CD14-positive monocyte (primary cell): ENCODE measurements around the gene CFAP107. TPM values are rescaled to one million over a fixed set of nuclear protein-coding genes. Genes with fewer than 3 reads are reported as not detected.
"Not testable (repeated sequence)": the region's sequence is repeated elsewhere in the genome, so short reads cannot be mapped to it uniquely, and the experiment has no call there.

ENCODE experiments used
- DNase-seq, 3 donors: peaks; one replicate each; pipeline ENCODE4 v3.0.0-alpha.2; 2011 to 2022
- H2AFZ ChIP-seq: 2 replicates; pipeline ENCODE4 v1.6.0; 2012; ENCODE audit warnings: mild to moderate bottlenecking, low read depth, low read length, inconsistent platforms; ENCODE audit not compliant: insufficient read depth, poor library complexity, severe bottlenecking
- H3K27ac ChIP-seq, 2 donors: 1 replicate in 1 of 2; 2 replicates in 1 of 2; pipeline ENCODE4 v1.5.1; 2012 to 2013; ENCODE audit warnings: low read length in 2 of 2, control low read depth in 1 of 2, inconsistent platforms in 1 of 2, low read depth in 1 of 2, mild to moderate bottlenecking in 1 of 2
- H3K27me3 ChIP-seq, 2 donors: one replicate each; pipeline versions ENCODE4 v1.6.0 to v1.6.1; 2011 to 2013; ENCODE audit warnings: low read length in 2 of 2; ENCODE audit not compliant: control insufficient read depth in 2 of 2, insufficient read depth in 2 of 2
- H3K36me3 ChIP-seq, 2 donors: replicated peaks in 1 of 2; 1 replicate in 1 of 2; 2 replicates in 1 of 2; pipeline versions ENCODE4 v1.5.1 to v1.6.1; 2012 to 2013; ENCODE audit warnings: low read length in 2 of 2, control low read depth in 1 of 2, inconsistent platforms in 1 of 2, mild to moderate bottlenecking in 1 of 2; ENCODE audit not compliant: insufficient read depth in 2 of 2, control insufficient read depth in 1 of 2
- H3K4me1 ChIP-seq, 2 donors: 1 replicate in 1 of 2; 2 replicates in 1 of 2; pipeline versions ENCODE4 v1.5.1 to v1.6.1; 2012 to 2013; ENCODE audit warnings: low read length in 2 of 2, control low read depth in 1 of 2, inconsistent platforms in 1 of 2, mild to moderate bottlenecking in 1 of 2, moderate library complexity in 1 of 2; ENCODE audit not compliant: insufficient read depth in 2 of 2, control insufficient read depth in 1 of 2
- H3K4me2 ChIP-seq: replicated peaks from 2 replicates; pipeline ENCODE3; 2012; ENCODE audit warnings: low read length, moderate library complexity, mild to moderate bottlenecking; ENCODE audit not compliant: poor library complexity, severe bottlenecking; ENCODE audit errors: extremely low read depth
- H3K4me3 ChIP-seq, 3 experiments: fragments of 200-600 bp in 1 of 3; sonication (generic) in 1 of 3; replicated peaks in 1 of 3; 1 replicate in 2 of 3; 2 replicates in 1 of 3; pipeline ENCODE4 v1.5.1; 2011 to 2013; ENCODE audit warnings: low read length in 3 of 3, mild to moderate bottlenecking in 3 of 3, control low read depth in 2 of 3, low read depth in 2 of 3, inconsistent platforms in 1 of 3, moderate library complexity in 1 of 3
- H3K79me2 ChIP-seq: 2 replicates; pipeline ENCODE4 v1.6.0; 2012; ENCODE audit warnings: mild to moderate bottlenecking, control low read depth, inconsistent platforms, low read length, moderate library complexity; ENCODE audit not compliant: insufficient read depth
- H3K9ac ChIP-seq: 2 replicates; pipeline ENCODE4 v1.6.0; 2017; ENCODE audit warnings: low read length, mild to moderate bottlenecking; ENCODE audit not compliant: insufficient read depth, poor library complexity, severe bottlenecking
- H3K9me3 ChIP-seq, 2 donors: replicated peaks in 1 of 2; 1 replicate in 1 of 2; 2 replicates in 1 of 2; pipeline versions ENCODE4 v1.5.1 to v1.6.1; 2012 to 2013; ENCODE audit warnings: low read length in 2 of 2, control low read depth in 1 of 2; ENCODE audit not compliant: control insufficient read depth in 1 of 2, insufficient read depth in 1 of 2
- H4K20me1 ChIP-seq: 2 replicates; pipeline ENCODE4 v1.6.0; 2012; ENCODE audit warnings: mild to moderate bottlenecking, low read length, control low read depth, moderate library complexity; ENCODE audit not compliant: insufficient read depth
- H3K27ac Mint-ChIP-seq, 7 donors: one replicate each; pipeline ENCODE4 v1.8.0; 2020; ENCODE audit warnings: mild to moderate bottlenecking in 7 of 7, mixed read lengths in 7 of 7, moderate library complexity in 6 of 7, inconsistent platforms in 2 of 7
- H3K27me3 Mint-ChIP-seq, 3 donors: one replicate each; pipeline ENCODE4 v1.8.0; 2021 to 2022; ENCODE audit warnings: low read depth in 3 of 3, mild to moderate bottlenecking in 3 of 3, mixed read lengths in 3 of 3, moderate library complexity in 3 of 3, inconsistent platforms in 1 of 3
- H3K36me3 Mint-ChIP-seq, 2 donors: one replicate each; pipeline ENCODE4 v1.8.0; 2020; ENCODE audit warnings: mixed read lengths in 2 of 2, inconsistent platforms in 1 of 2, mild to moderate bottlenecking in 1 of 2
- H3K4me1 Mint-ChIP-seq: one replicate; pipeline ENCODE4 v1.8.0; 2020; ENCODE audit warnings: mild to moderate bottlenecking, mixed read lengths
- H3K4me3 Mint-ChIP-seq, 2 donors: one replicate each; pipeline ENCODE4 v1.8.0; 2020; ENCODE audit warnings: mild to moderate bottlenecking in 2 of 2, mixed read lengths in 2 of 2, moderate library complexity in 1 of 2
- H3K9me3 Mint-ChIP-seq, 7 donors: one replicate each; pipeline ENCODE4 v1.8.0; 2020 to 2022; ENCODE audit warnings: mixed read lengths in 7 of 7, mild to moderate bottlenecking in 6 of 7, moderate library complexity in 6 of 7, inconsistent platforms in 2 of 7
- WGBS: methylation state at CpG from one replicate; pipeline ENCODE4 v1.1.5; 2013; ENCODE audit warnings: missing lambda C conversion rate; ENCODE audit not compliant: insufficient coverage; 5-methylcytosine and 5-hydroxymethylcytosine counted together
- intact Hi-C, 2 donors: fragments of 100-400 bp; cut with micrococcal nuclease; formaldehyde crosslinking; loops; one replicate each; pipeline versions ENCODE4 v1.15.0 to v1.15.1; 2023
- polyA plus RNA-seq, 3 donors: library from polyadenylated mRNA; depleted of rRNA in 1 of 3; unstranded in 2 of 3; stranded (reverse) in 1 of 3; fragments of 300-500 nt in 2 of 3; fragments of >200 nt in 1 of 3; fragmentation: Illumina TruSeq in 2 of 3; gene quantifications; 1 replicate in 2 of 3; 2 replicates in 1 of 3; pipeline ENCODE4 v1.2.3, GENCODE V29; 2012 to 2021
- TF ChIP-seq, protein P1 (sequence below): fragments of 200-600 bp; IDR thresholded peaks from one replicate; pipeline ENCODE4 v1.8.0; 2022; ENCODE audit warnings: antibody characterized with exemption, mild to moderate bottlenecking

The CFAP107 gene
- polyA plus RNA-seq, 3 donors: not detected

DNA sequence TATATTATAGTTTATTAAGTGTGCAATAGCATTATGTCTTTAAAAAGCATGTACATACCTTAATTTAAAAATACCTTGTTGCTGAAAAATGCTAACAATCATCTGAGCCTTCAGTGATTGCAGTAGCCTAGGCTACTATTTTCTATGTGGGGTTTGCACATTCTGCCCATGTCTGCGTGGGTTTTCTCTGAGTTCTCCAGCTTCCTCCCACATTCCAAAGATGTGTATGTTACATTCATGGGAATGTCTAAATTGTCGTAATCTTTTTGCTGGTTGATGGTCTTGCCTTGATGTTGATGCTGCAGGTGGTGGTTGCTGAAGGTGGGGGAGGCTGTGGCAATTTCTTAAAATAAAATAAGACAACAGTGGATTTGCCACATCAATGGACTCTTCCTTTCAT lies 17.6 kb upstream of the CFAP107 start:
- Mint-ChIP-seq H3K27ac (no peak overlapping the region), H3K9me3 (peaks cover 4 to 30% (median 22%) of the 10 kb centered on the region in 7 donors)
- no peak overlapping the region for H3K9ac ChIP-seq

DNA sequence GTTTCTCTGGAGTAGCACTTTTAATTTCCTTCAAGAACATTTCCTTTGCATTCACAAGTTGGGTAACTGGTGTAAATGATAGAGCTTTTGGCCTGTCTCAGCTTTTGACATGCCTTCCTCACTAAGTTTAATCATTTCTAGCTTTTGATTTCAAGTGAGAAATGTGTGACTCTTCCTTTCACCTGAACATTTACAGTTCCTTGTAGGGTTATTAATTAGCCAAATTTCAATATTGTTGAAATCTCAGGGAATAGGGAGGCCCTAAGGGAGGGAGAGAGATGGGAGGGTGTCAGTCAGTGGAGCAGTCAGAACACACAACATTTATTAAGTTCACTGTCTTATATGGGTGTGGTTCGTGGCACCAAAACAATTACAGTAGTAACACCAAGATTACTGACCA lies 15.8 kb upstream of the CFAP107 start:
- no peaks in the 10 kb centered on the region for H3K36me3 Mint-ChIP-seq
- intact Hi-C loops: no loop called here
- peaks cover 4 to 32% (median 24%) of the 10 kb centered on the region in 7 donors for H3K9me3 Mint-ChIP-seq
- peaks cover 11 to 15% (median 13%) of the 10 kb centered on the region in 3 donors for H3K27me3 Mint-ChIP-seq
- H3K79me2 ChIP-seq: no peaks in the 10 kb centered on the region
- peaks cover 0 to 6% of the 10 kb centered on the region in 2 donors for H3K9me3 ChIP-seq
- H3K27me3 ChIP-seq: no peaks in the 10 kb centered on the region
- TF ChIP-seq, protein P1, sequence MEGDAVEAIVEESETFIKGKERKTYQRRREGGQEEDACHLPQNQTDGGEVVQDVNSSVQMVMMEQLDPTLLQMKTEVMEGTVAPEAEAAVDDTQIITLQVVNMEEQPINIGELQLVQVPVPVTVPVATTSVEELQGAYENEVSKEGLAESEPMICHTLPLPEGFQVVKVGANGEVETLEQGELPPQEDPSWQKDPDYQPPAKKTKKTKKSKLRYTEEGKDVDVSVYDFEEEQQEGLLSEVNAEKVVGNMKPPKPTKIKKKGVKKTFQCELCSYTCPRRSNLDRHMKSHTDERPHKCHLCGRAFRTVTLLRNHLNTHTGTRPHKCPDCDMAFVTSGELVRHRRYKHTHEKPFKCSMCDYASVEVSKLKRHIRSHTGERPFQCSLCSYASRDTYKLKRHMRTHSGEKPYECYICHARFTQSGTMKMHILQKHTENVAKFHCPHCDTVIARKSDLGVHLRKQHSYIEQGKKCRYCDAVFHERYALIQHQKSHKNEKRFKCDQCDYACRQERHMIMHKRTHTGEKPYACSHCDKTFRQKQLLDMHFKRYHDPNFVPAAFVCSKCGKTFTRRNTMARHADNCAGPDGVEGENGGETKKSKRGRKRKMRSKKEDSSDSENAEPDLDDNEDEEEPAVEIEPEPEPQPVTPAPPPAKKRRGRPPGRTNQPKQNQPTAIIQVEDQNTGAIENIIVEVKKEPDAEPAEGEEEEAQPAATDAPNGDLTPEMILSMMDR: no peak
- H3K4me2 ChIP-seq: no peak overlapping the region
- no peak for DNase-seq
- H3K4me3 Mint-ChIP-seq: no peak overlapping the region
- no peak overlapping the region for H2AFZ ChIP-seq
- no peaks in the 10 kb centered on the region for H3K4me1 Mint-ChIP-seq
- no peak overlapping the region for H3K27ac ChIP-seq
- H4K20me1 ChIP-seq: no peaks in the 10 kb centered on the region
- no CpG with 5 or more reads among the region's 1 CpG for WGBS
- H3K9ac ChIP-seq: no peak overlapping the region
- H3K4me3 ChIP-seq: no peak overlapping the region
- no peaks in the 10 kb centered on the region for H3K36me3 ChIP-seq
- H3K4me1 ChIP-seq: no peaks in the 10 kb centered on the region
- H3K27ac Mint-ChIP-seq: no peak overlapping the region

More for the DNA sequence above, 17.6 kb upstream of the CFAP107 start:
- Mint-ChIP-seq H3K4me3 (no peak overlapping the region), H3K4me1 (no peaks in the 10 kb centered on the region), H3K36me3 (no peaks in the 10 kb centered on the region), H3K27me3 (peaks cover 9 to 12% (median 10%) of the 10 kb centered on the region in 3 donors)
- no peak for DNase-seq
- H3K4me3 ChIP-seq: no peak overlapping the region
- no CpG with 5 or more reads among the region's 2 CpGs for WGBS
- no peaks in the 10 kb centered on the region for H3K4me1 ChIP-seq
- H3K79me2 ChIP-seq: no peaks in the 10 kb centered on the region
- no peaks in the 10 kb centered on the region for H4K20me1 ChIP-seq
- H3K27me3 ChIP-seq: no peaks in the 10 kb centered on the region
- H3K9me3 ChIP-seq: peaks cover 0 to 6% of the 10 kb centered on the region in 2 donors
- no peak overlapping the region for H2AFZ ChIP-seq
- no peaks in the 10 kb centered on the region for H3K36me3 ChIP-seq
- intact Hi-C loops: no loop called here
- H3K4me2 ChIP-seq: no peak overlapping the region
- H3K27ac ChIP-seq: no peak overlapping the region
- TF ChIP-seq, protein P1: no peak

DNA sequence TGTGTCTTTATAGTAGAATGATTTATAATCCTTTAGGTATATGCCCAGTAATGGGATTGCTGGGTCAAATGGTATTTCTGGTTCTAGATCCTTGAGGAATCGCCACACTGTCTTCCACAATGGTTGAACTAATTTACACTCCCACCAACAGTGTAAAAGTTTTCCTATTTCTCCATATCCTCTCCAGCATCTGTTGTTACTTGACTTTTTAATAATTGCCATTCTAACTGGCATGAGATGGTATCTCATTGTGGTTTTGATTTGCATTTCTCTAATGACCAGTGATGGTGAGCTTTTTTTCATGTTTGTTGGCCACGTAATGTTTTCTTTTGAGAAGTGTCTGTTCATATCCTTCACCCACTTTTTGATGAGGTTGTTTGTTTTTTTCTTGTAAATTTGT lies 14.9 kb upstream of the CFAP107 start:
- H2AFZ ChIP-seq, intact Hi-C loops, H3K4me1 Mint-ChIP-seq, H3K4me2 ChIP-seq, H3K9me3 ChIP-seq, H3K27me3 ChIP-seq, H3K9ac ChIP-seq, H3K27ac ChIP-seq, H3K36me3 Mint-ChIP-seq, DNase-seq, H3K36me3 ChIP-seq, H4K20me1 ChIP-seq, H3K27ac Mint-ChIP-seq, H3K4me1 ChIP-seq, H3K79me2 ChIP-seq, H3K4me3 ChIP-seq, H3K4me3 Mint-ChIP-seq: not testable (repeated sequence)
- H3K27me3 Mint-ChIP-seq: peaks cover 11 to 16% (median 13%) of the 10 kb centered on the region in 3 donors
- no CpG with 5 or more reads among the region's 2 CpGs for WGBS
- H3K9me3 Mint-ChIP-seq: peaks cover 4 to 32% (median 24%) of the 10 kb centered on the region in 7 donors
